HK-2 (cell line): ENCODE measurements around the gene RPH3AL.

Source experiments
- DNase-seq: peaks from one replicate; pipeline ENCODE4 v3.0.0-alpha.2; 2018; ENCODE audit not compliant: unreplicated experiment

RPH3AL gene

GRCh38 chr17:336110-337021 is 16.2 kb downstream of the RPH3AL start:
- DNase-seq: no peak

GRCh38 chr17:335691-336090 is 16.9 kb downstream of the RPH3AL start:
- no peak for DNase-seq

- no peak for DNase-seq
Observed at GRCh38 chr17:334974-335481, 17.6 kb downstream of the RPH3AL start.

- DNase-seq: no peak
Observed at GRCh38 chr17:333626-334396, 18.8 kb downstream of the RPH3AL start.

GRCh38 chr17:332558-333322 is 19.9 kb downstream of the RPH3AL start:
- DNase-seq: peak; percentile 13

GRCh38 chr17:332023-332422 is 20.6 kb downstream of the RPH3AL start:
- no peak for DNase-seq

- no peak for DNase-seq
Observed at GRCh38 chr17:330993-331701, 21.5 kb downstream of the RPH3AL start.

GRCh38 chr17:329784-330420 is 22.7 kb downstream of the RPH3AL start:
- no peak for DNase-seq

GRCh38 chr17:327971-328370 is 24.6 kb downstream of the RPH3AL start:
- DNase-seq: no peak

- no peak for DNase-seq
Observed at GRCh38 chr17:327296-327695, 25.3 kb downstream of the RPH3AL start.

- DNase-seq: no peak
Observed at GRCh38 chr17:326010-326621, 26.5 kb downstream of the RPH3AL start.

GRCh38 chr17:325270-326009 is 27.2 kb downstream of the RPH3AL start:
- no peak for DNase-seq

- DNase-seq: no peak
Observed at GRCh38 chr17:323721-324571, 28.7 kb downstream of the RPH3AL start.

GRCh38 chr17:323181-323580 is 29.4 kb downstream of the RPH3AL start:
- no peak for DNase-seq

- no peak for DNase-seq
Observed at GRCh38 chr17:322006-322780, 30.4 kb downstream of the RPH3AL start.

GRCh38 chr17:321386-321941 is 31.1 kb downstream of the RPH3AL start:
- no peak for DNase-seq

GRCh38 chr17:320809-321385 is 31.7 kb downstream of the RPH3AL start:
- DNase-seq: no peak
